Neutrophil (primary cell): ENCODE data around the gene MRGPRD.

Source experiments
- H3K27ac ChIP-seq: fragments of 200-600 bp; sonication (generic); 2 replicates; pipeline ENCODE4 v1.5.1; 2016; ENCODE audit warnings: mild to moderate bottlenecking, moderate library complexity
- H3K27me3 ChIP-seq: fragments of 200-600 bp; sonication (generic); 2 replicates; pipeline ENCODE4 v1.6.0; 2016; ENCODE audit warnings: mild to moderate bottlenecking
- H3K36me3 ChIP-seq: fragments of 200-600 bp; sonication (generic); 2 replicates; pipeline ENCODE4 v1.5.1; 2017
- H3K4me1 ChIP-seq, 2 experiments: fragments of 200-600 bp in 1 of 2; sonication (generic) in 1 of 2; 1 replicate in 1 of 2; 2 replicates in 1 of 2; pipeline versions ENCODE4 v1.5.1 to v1.6.1; 2013 to 2016; ENCODE audit warnings: low read depth in 1 of 2, low read length in 1 of 2, mild to moderate bottlenecking in 1 of 2, moderate library complexity in 1 of 2; ENCODE audit not compliant: control insufficient read depth in 1 of 2, insufficient read depth in 1 of 2
- H3K4me3 ChIP-seq, 2 experiments: fragments of 200-600 bp in 1 of 2; sonication (generic) in 1 of 2; 1 replicate in 1 of 2; 2 replicates in 1 of 2; pipeline ENCODE4 v1.5.1; 2013 to 2016; ENCODE audit warnings: low read depth in 1 of 2, low read length in 1 of 2, mild to moderate bottlenecking in 1 of 2, moderate library complexity in 1 of 2
- H3K9me3 ChIP-seq: fragments of 200-600 bp; sonication (generic); 2 replicates; pipeline ENCODE4 v1.5.1; 2016
- CTCF ChIP-seq: fragments of 200-600 bp; sonication (generic); IDR thresholded peaks from 2 replicates; pipeline ENCODE4 v1.5.1; 2016; ENCODE audit warnings: antibody characterized with exemption

MRGPRD gene

GRCh38 chr11:69008737-69009440 is 28.1 kb upstream of the MRGPRD start:
- no peaks in the 10 kb centered on the region for H3K36me3 ChIP-seq
- peaks cover 0 to 7% of the 10 kb centered on the region in 2 experiments for H3K4me1 ChIP-seq
- H3K4me3 ChIP-seq, result no peak overlapping the region
- no peaks in the 10 kb centered on the region for H3K9me3 ChIP-seq
- peaks cover 96% of the 10 kb centered on the region for H3K27me3 ChIP-seq
- H3K27ac ChIP-seq, result no peak overlapping the region
- TF ChIP-seq CTCF, result no peak

- H3K4me1 ChIP-seq, result peaks cover 0 to 7% of the 10 kb centered on the region in 2 experiments
- no peak for TF ChIP-seq CTCF
- peaks cover 87% of the 10 kb centered on the region for H3K27me3 ChIP-seq
- H3K4me3 ChIP-seq, result no peak overlapping the region
- H3K36me3 ChIP-seq, result no peaks in the 10 kb centered on the region
- no peak overlapping the region for H3K27ac ChIP-seq
- no peaks in the 10 kb centered on the region for H3K9me3 ChIP-seq
Measured at GRCh38 chr11:69007975-69008381, 27.2 kb upstream of the MRGPRD start.

- Histone ChIP-seq H3K27me3 (peaks cover 76% of the 10 kb centered on the region), H3K9me3 (no peaks in the 10 kb centered on the region), H3K27ac (no peak overlapping the region), H3K36me3 (no peaks in the 10 kb centered on the region), H3K4me3 (no peak overlapping the region), H3K4me1 (no peaks in the 10 kb centered on the region)
- TF ChIP-seq CTCF, result no peak
Measured at GRCh38 chr11:69006816-69007215, 26.0 kb upstream of the MRGPRD start.

GRCh38 chr11:69005631-69006368 is 25.0 kb upstream of the MRGPRD start:
- H3K4me1 ChIP-seq, result no peaks in the 10 kb centered on the region
- H3K27ac ChIP-seq, result no peak overlapping the region
- no peaks in the 10 kb centered on the region for H3K9me3 ChIP-seq
- peaks cover 66% of the 10 kb centered on the region for H3K27me3 ChIP-seq
- no peaks in the 10 kb centered on the region for H3K36me3 ChIP-seq
- no peak overlapping the region for H3K4me3 ChIP-seq
- no peak for TF ChIP-seq CTCF

GRCh38 chr11:69005183-69005630 is 24.4 kb upstream of the MRGPRD start:
- Histone ChIP-seq H3K27ac (no peak overlapping the region), H3K4me3 (no peak overlapping the region), H3K4me1 (no peaks in the 10 kb centered on the region), H3K27me3 (peaks cover 60% of the 10 kb centered on the region), H3K9me3 (no peaks in the 10 kb centered on the region), H3K36me3 (no peaks in the 10 kb centered on the region)
- TF ChIP-seq CTCF, result no peak
